Sigmoid colon (tissue), 4 donors: ENCODE measurements around the gene DAGLA.

Experiments
- EP300 ChIP-seq, 4 donors: sonication (generic); formaldehyde crosslinking; IDR thresholded peaks; one replicate each; pipeline ENCODE4 v1.6.1; 2017; ENCODE audit warnings: antibody characterized with exemption in 4 of 4
- POLR2A ChIP-seq, 2 donors: fragments of 450-650 bp; IDR thresholded peaks; one replicate each; pipeline ENCODE4 v1.6.1; 2016; ENCODE audit warnings: antibody characterized with exemption in 2 of 2, mild to moderate bottlenecking in 2 of 2, moderate library complexity in 2 of 2
- POLR2AphosphoS5 ChIP-seq, 4 donors: sonication (generic); formaldehyde crosslinking; IDR thresholded peaks; one replicate each; pipeline ENCODE4 v1.6.1; 2017; ENCODE audit warnings: antibody characterized with exemption in 4 of 4
- TF ChIP-seq, protein P1 (sequence below), 4 experiments: fragments of 450-650 bp in 3 of 4; fragments of 200-600 bp in 1 of 4; IDR thresholded peaks; one replicate each; pipeline ENCODE4 v1.5.1; 2016 to 2019; ENCODE audit warnings: antibody characterized with exemption in 4 of 4, mild to moderate bottlenecking in 3 of 4, moderate library complexity in 2 of 4

DNA sequence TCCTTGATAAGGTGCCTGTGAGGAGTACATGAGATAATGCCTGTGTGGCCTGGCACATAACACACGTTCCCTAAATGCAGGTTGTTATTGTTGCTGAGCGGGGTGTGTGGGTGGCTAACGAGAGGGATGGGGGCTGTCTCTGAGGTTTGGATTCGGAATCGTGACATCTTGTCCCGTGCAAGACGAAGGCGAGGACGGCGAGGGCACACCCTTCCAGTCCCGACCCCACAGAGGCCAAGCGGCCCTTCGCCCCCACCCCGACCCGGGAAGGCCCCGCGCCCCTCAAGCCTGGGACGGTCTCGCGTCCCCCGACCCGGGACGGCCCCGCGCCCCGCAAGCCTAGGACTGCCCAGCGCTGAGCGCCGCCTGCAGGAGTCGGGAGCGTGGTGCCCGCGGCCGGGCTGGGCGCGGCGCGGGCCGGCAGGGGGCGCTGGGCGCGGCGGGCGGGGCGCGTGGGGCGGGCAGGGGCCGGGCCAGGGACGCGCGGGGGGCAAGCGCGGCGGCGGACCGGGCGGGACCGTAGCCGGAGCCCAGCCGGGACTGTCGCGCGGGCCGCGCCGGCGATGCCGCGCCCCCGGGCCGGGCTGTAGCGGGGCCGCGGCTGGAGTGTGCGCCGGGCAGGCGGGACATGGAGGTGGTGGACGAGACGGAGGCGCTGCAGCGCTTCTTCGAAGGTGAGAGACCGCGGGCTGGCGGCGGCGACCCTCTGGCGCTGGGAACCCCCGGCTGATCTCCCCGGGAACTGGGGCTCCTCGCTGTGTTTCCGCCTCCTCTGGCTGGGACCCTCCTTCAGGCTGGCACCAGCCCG lies 72.1 kb downstream of the DAGLA start, which contains the start of gene MYRF:
- TF ChIP-seq, protein P1, sequence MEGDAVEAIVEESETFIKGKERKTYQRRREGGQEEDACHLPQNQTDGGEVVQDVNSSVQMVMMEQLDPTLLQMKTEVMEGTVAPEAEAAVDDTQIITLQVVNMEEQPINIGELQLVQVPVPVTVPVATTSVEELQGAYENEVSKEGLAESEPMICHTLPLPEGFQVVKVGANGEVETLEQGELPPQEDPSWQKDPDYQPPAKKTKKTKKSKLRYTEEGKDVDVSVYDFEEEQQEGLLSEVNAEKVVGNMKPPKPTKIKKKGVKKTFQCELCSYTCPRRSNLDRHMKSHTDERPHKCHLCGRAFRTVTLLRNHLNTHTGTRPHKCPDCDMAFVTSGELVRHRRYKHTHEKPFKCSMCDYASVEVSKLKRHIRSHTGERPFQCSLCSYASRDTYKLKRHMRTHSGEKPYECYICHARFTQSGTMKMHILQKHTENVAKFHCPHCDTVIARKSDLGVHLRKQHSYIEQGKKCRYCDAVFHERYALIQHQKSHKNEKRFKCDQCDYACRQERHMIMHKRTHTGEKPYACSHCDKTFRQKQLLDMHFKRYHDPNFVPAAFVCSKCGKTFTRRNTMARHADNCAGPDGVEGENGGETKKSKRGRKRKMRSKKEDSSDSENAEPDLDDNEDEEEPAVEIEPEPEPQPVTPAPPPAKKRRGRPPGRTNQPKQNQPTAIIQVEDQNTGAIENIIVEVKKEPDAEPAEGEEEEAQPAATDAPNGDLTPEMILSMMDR (IDR thresholded peaks at IDR 0.05), result peak in 3 of 4 experiments; percentile 14 to 34 (median 26)
- no peak for TF ChIP-seq POLR2AphosphoS5 (IDR thresholded peaks at IDR 0.05)
- TF ChIP-seq POLR2A (IDR thresholded peaks at IDR 0.05), result no peak
- no peak for TF ChIP-seq EP300 (IDR thresholded peaks at IDR 0.05)
